B cell (primary cell): ENCODE measurements around the gene SRP19. TPM values are rescaled to one million over a fixed set of nuclear protein-coding genes. Genes with fewer than 3 reads are reported as not detected.

Experiments used
- ATAC-seq: fragments of 200-7000 bp; cut with Tn5 transposase; one replicate; pipeline ENCODE4 v1.10.0; 2021; ENCODE audit warnings: low read depth, mild to moderate bottlenecking, moderate number of reproducible peaks, moderate library complexity
- CTCF ChIA-PET: fragments of 350-600 bp; sonication (Branson Sonifier 250); formaldehyde crosslinking; loops from one replicate; lab custom pipeline; 2021; ENCODE audit warnings: antibody characterized with exemption, inconsistent platforms; lab: Charles Lee
- POLR2A ChIA-PET: fragments of 350-600 bp; sonication (Branson Sonifier 250); formaldehyde crosslinking; loops from one replicate; lab custom pipeline; 2021; ENCODE audit warnings: antibody characterized with exemption; lab: Charles Lee
- DNase-seq: peaks from one replicate; pipeline ENCODE4 v3.0.0; 2013
- H2AFZ ChIP-seq: 2 replicates; pipeline ENCODE4 v1.6.1; 2012; ENCODE audit warnings: mild to moderate bottlenecking, low read depth, low read length; ENCODE audit not compliant: insufficient read depth, poor library complexity, severe bottlenecking
- H3K27ac ChIP-seq, 2 donors: 1 replicate in 1 of 2; 2 replicates in 1 of 2; pipeline ENCODE4 v1.5.1; 2012 to 2013; ENCODE audit warnings: low read length in 2 of 2, mild to moderate bottlenecking in 2 of 2, moderate library complexity in 1 of 2
- H3K27me3 ChIP-seq, 4 experiments: fragments of 200-600 bp in 1 of 4; sonication (generic) in 1 of 4; replicated peaks in 1 of 4; 1 replicate in 2 of 4; 2 replicates in 2 of 4; pipeline versions ENCODE4 v1.6.1 to v1.7.0; 2013 to 2016; ENCODE audit warnings: low read length in 3 of 4, mild to moderate bottlenecking in 2 of 4, mixed read lengths in 1 of 4, moderate library complexity in 1 of 4; ENCODE audit not compliant: insufficient read depth in 4 of 4, control insufficient read depth in 3 of 4; ENCODE audit errors: control extremely low read depth in 1 of 4
- H3K36me3 ChIP-seq, 2 experiments: replicated peaks in 1 of 2; 1 replicate in 1 of 2; 2 replicates in 1 of 2; pipeline versions ENCODE4 v1.6.1 to v1.7.1; 2013; ENCODE audit warnings: low read length in 1 of 2; ENCODE audit not compliant: insufficient read depth in 2 of 2, control insufficient read depth in 1 of 2; ENCODE audit errors: control extremely low read depth in 1 of 2, extremely low read depth in 1 of 2
- H3K4me1 ChIP-seq, 2 donors: fragments of 200-600 bp in 1 of 2; sonication (generic) in 1 of 2; 1 replicate in 1 of 2; 2 replicates in 1 of 2; pipeline versions ENCODE4 v1.5.1 to v1.6.1; 2013 to 2017; ENCODE audit warnings: low read length in 2 of 2; ENCODE audit not compliant: control insufficient read depth in 2 of 2, insufficient read depth in 2 of 2
- H3K4me2 ChIP-seq: replicated peaks from 2 replicates; pipeline ENCODE3; 2012; ENCODE audit warnings: mild to moderate bottlenecking, low read depth, low read length; ENCODE audit not compliant: poor library complexity, severe bottlenecking
- H3K4me3 ChIP-seq, 5 experiments: fragments of 200-600 bp in 1 of 5; sonication (generic) in 1 of 5; 1 replicate in 3 of 5; 2 replicates in 2 of 5; pipeline versions ENCODE4 v1.5.1 to v1.7.0; 2011 to 2016; ENCODE audit warnings: low read length in 4 of 5, mild to moderate bottlenecking in 4 of 5, low read depth in 2 of 5, control low read depth in 1 of 5, moderate library complexity in 1 of 5; ENCODE audit not compliant: insufficient read depth in 1 of 5; ENCODE audit errors: control extremely low read depth in 1 of 5, extremely low read depth in 1 of 5
- H3K79me2 ChIP-seq: fragments of 200-600 bp; sonication (generic); one replicate; pipeline ENCODE4 v1.6.0; 2016; ENCODE audit warnings: low read length; ENCODE audit not compliant: control insufficient read depth, insufficient read depth
- H3K9ac ChIP-seq: fragments of 200-600 bp; sonication (generic); 2 replicates; pipeline ENCODE4 v1.6.1; 2017; ENCODE audit warnings: mild to moderate bottlenecking, low read length, moderate library complexity
- H3K9me3 ChIP-seq, 3 donors: one replicate each; pipeline versions ENCODE4 v1.6.1 to v1.7.1; 2013; ENCODE audit warnings: low read length in 2 of 3; ENCODE audit not compliant: control insufficient read depth in 2 of 3, insufficient read depth in 1 of 3; ENCODE audit errors: control extremely low read depth in 1 of 3
- H4K20me1 ChIP-seq: 2 replicates; pipeline ENCODE4 v1.6.0; 2012; ENCODE audit warnings: mild to moderate bottlenecking, low read length; ENCODE audit not compliant: insufficient read depth, control insufficient read depth, poor library complexity, severe bottlenecking
- H3K27ac Mint-ChIP-seq: one replicate; pipeline ENCODE4 v1.8.0; 2021; ENCODE audit warnings: mixed read lengths
- H3K27me3 Mint-ChIP-seq: one replicate; pipeline ENCODE4 v1.8.0; 2021; ENCODE audit warnings: mixed read lengths
- H3K4me1 Mint-ChIP-seq: one replicate; pipeline ENCODE4 v1.8.0; 2021; ENCODE audit warnings: mixed read lengths
- H3K4me3 Mint-ChIP-seq: one replicate; pipeline ENCODE4 v1.8.0; 2021; ENCODE audit warnings: mixed read lengths
- H3K9me3 Mint-ChIP-seq: one replicate; pipeline ENCODE4 v1.8.0; 2022; ENCODE audit warnings: mixed read lengths; ENCODE audit not compliant: insufficient read depth
- EZH2 ChIP-seq: IDR thresholded peaks from 2 replicates; pipeline ENCODE4 v1.6.1; 2012; ENCODE audit warnings: borderline replicate concordance, low read depth, mild to moderate bottlenecking, moderate library complexity, low read length; ENCODE audit not compliant: insufficient read depth, poor library complexity, severe bottlenecking
- WGBS: methylation state at CpG from one replicate; pipeline ENCODE4 v1.1.5; 2013; ENCODE audit warnings: missing lambda C conversion rate; ENCODE audit not compliant: insufficient coverage; 5-methylcytosine and 5-hydroxymethylcytosine counted together
- intact Hi-C: fragments of 100-400 bp; cut with micrococcal nuclease; formaldehyde crosslinking; loops from one replicate; pipeline ENCODE4 v1.10.0; 2022
- polyA plus RNA-seq: library from polyadenylated mRNA; depleted of rRNA; stranded (reverse); fragments of >200 nt; gene quantifications from 2 replicates; pipeline ENCODE4 v1.2.3, GENCODE V29; 2012
- total RNA-seq, 2 donors: library from RNA; stranded (reverse); fragments of 120-200 nt in 1 of 2; gene quantifications; 1 replicate in 1 of 2; 2 replicates in 1 of 2; pipeline versions ENCODE4 v1.2.3 to v1.2.4, GENCODE V29; 2013 to 2022
- TF ChIP-seq, protein P1 (sequence below): fragments of 200-600 bp; IDR thresholded peaks from one replicate; pipeline ENCODE4 v1.8.0; 2022; ENCODE audit warnings: antibody characterized with exemption, mild to moderate bottlenecking

SRP19 gene
- total and polyA plus RNA-seq, 2 donors (not counting 1 experiment from before 2014, with no cell fraction given) = 17.7 to 41.5 TPM

DNA sequence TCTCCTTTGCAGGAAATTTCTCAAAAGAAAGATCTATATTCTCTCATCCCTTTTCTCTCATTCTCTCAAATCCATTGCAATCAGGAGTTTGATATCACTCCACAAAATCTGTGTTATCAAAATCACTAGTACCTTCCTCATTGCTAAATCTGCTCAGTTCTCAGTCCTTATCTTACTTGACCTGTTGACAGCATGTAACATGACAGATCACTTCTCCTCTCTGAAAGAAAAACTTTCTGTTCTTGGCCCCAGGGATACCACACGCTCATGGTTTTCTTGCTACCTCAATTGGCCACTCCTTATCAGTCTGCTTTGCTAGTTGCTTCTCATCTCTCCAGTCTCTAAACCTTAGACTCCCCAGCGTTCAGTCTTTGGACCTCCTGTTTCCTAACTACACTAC is 22.1 kb downstream of the SRP19 start:
- Mint-ChIP-seq H3K27me3 (no peaks in the 10 kb centered on the region), H3K4me1 (peaks cover 11% of the 10 kb centered on the region), H3K4me3 (no peak overlapping the region), H3K27ac (no peak overlapping the region), H3K9me3 (no peaks in the 10 kb centered on the region)
- H3K4me1 ChIP-seq = no peaks in the 10 kb centered on the region
- CTCF ChIA-PET = no interaction called here
- DNase-seq (no peak), ATAC-seq (no peak)
- 100% methylated on average over 2 of the region's 2 CpGs for WGBS
- peaks cover 33% of the 10 kb centered on the region for H4K20me1 ChIP-seq
- H3K79me2 ChIP-seq = peaks cover 21% of the 10 kb centered on the region
- H3K27ac ChIP-seq = peak overlapping the region in 1 of 2 donors; percentile 28
- TF ChIP-seq EZH2 = no peak
- TF ChIP-seq, protein P1, sequence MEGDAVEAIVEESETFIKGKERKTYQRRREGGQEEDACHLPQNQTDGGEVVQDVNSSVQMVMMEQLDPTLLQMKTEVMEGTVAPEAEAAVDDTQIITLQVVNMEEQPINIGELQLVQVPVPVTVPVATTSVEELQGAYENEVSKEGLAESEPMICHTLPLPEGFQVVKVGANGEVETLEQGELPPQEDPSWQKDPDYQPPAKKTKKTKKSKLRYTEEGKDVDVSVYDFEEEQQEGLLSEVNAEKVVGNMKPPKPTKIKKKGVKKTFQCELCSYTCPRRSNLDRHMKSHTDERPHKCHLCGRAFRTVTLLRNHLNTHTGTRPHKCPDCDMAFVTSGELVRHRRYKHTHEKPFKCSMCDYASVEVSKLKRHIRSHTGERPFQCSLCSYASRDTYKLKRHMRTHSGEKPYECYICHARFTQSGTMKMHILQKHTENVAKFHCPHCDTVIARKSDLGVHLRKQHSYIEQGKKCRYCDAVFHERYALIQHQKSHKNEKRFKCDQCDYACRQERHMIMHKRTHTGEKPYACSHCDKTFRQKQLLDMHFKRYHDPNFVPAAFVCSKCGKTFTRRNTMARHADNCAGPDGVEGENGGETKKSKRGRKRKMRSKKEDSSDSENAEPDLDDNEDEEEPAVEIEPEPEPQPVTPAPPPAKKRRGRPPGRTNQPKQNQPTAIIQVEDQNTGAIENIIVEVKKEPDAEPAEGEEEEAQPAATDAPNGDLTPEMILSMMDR = no peak
- no peak overlapping the region for H3K9ac ChIP-seq
- intact Hi-C loops = no loop called here
- H2AFZ ChIP-seq = no peak overlapping the region
- H3K4me2 ChIP-seq = no peak overlapping the region
- H3K36me3 ChIP-seq = peaks cover 3 to 90% of the 10 kb centered on the region in 2 experiments
- H3K9me3 ChIP-seq = no peaks in the 10 kb centered on the region
- no peak overlapping the region for H3K4me3 ChIP-seq
- POLR2A ChIA-PET = no interaction called here
- no peaks in the 10 kb centered on the region for H3K27me3 ChIP-seq

GRCh38 chr5:112885001-112885400 is 23.9 kb downstream of the SRP19 start:
- H3K9me3 ChIP-seq = no peaks in the 10 kb centered on the region
- no peak for TF ChIP-seq EZH2
- TF ChIP-seq, protein P1 = no peak
- Mint-ChIP-seq H3K9me3 (no peaks in the 10 kb centered on the region), H3K27ac (peak overlapping the region; percentile 60), H3K27me3 (no peaks in the 10 kb centered on the region), H3K4me3 (no peak overlapping the region), H3K4me1 (peaks cover 4% of the 10 kb centered on the region)
- no peak overlapping the region for H3K4me3 ChIP-seq
- no peaks in the 10 kb centered on the region for H3K4me1 ChIP-seq
- no peaks in the 10 kb centered on the region for H3K27me3 ChIP-seq
- peaks cover 33% of the 10 kb centered on the region for H4K20me1 ChIP-seq
- H2AFZ ChIP-seq = no peak overlapping the region
- 100% methylated on average over 3 of the region's 3 CpGs for WGBS
- no peak overlapping the region for H3K9ac ChIP-seq
- no peak for DNase-seq
- intact Hi-C loops = no loop called here
- ChIA-PET POLR2A (no interaction called here), CTCF (interaction anchor here (0.7 to 1.1 kb wide), 2 partner anchors 21 to 37 kb away, joined by 3 read pairs; no protein-coding TSS in a partner anchor)
- H3K79me2 ChIP-seq = peaks cover 35% of the 10 kb centered on the region
- H3K27ac ChIP-seq = peak overlapping the region in 1 of 2 donors; percentile 31
- no peak overlapping the region for H3K4me2 ChIP-seq
- ATAC-seq = no peak
- peaks cover 0 to 81% of the 10 kb centered on the region in 2 experiments for H3K36me3 ChIP-seq
